Trophoblast cell (in vitro differentiated cells and primary cell): ENCODE data around the gene CACNA2D2.

Experiments
- DNase-seq, 2 donors: peaks; one replicate each; pipeline ENCODE4 v3.0.0-alpha.2; 2016
- H2AFZ ChIP-seq: 2 replicates; pipeline ENCODE4 v1.6.1; 2013; ENCODE audit warnings: low read length, moderate library complexity, mild to moderate bottlenecking; ENCODE audit not compliant: insufficient read depth, poor library complexity
- H2AK5ac ChIP-seq: 2 replicates; pipeline ENCODE4 v1.6.1; 2013; ENCODE audit warnings: mild to moderate bottlenecking, low read length
- H2BK120ac ChIP-seq: 2 replicates; pipeline ENCODE4 v1.6.1; 2013; ENCODE audit warnings: low read length, mild to moderate bottlenecking, moderate library complexity; ENCODE audit not compliant: insufficient read depth, poor library complexity
- H2BK12ac ChIP-seq: 2 replicates; pipeline ENCODE4 v1.6.1; 2013; ENCODE audit warnings: mild to moderate bottlenecking, low read length, moderate library complexity
- H2BK5ac ChIP-seq: 2 replicates; pipeline ENCODE4 v1.6.1; 2013; ENCODE audit warnings: low read length, low read depth, moderate library complexity, mild to moderate bottlenecking; ENCODE audit not compliant: poor library complexity
- H3K14ac ChIP-seq: 2 replicates; pipeline ENCODE4 v1.6.1; 2013; ENCODE audit warnings: mild to moderate bottlenecking, low read length
- H3K18ac ChIP-seq: 2 replicates; pipeline ENCODE4 v1.6.1; 2013; ENCODE audit warnings: mild to moderate bottlenecking, low read length
- H3K23ac ChIP-seq: 2 replicates; pipeline ENCODE4 v1.6.1; 2013; ENCODE audit warnings: low read length
- H3K27ac ChIP-seq: 2 replicates; pipeline ENCODE4 v1.5.1; 2013; ENCODE audit warnings: low read depth, mild to moderate bottlenecking, inconsistent platforms, low read length, moderate library complexity
- H3K27me3 ChIP-seq: 2 replicates; pipeline ENCODE4 v1.6.1; 2013; ENCODE audit warnings: inconsistent platforms, mild to moderate bottlenecking, low read length, moderate library complexity; ENCODE audit not compliant: insufficient read depth
- H3K36me3 ChIP-seq, 2 experiments: 1 replicate in 1 of 2; 2 replicates in 1 of 2; pipeline ENCODE4 v1.6.1; 2013; ENCODE audit warnings: low read length in 2 of 2, mild to moderate bottlenecking in 2 of 2, moderate library complexity in 1 of 2; ENCODE audit not compliant: insufficient read depth in 2 of 2, control insufficient read depth in 1 of 2
- H3K4ac ChIP-seq: 2 replicates; pipeline ENCODE4 v1.6.1; 2013; ENCODE audit warnings: low read depth, mild to moderate bottlenecking, low read length, moderate library complexity
- H3K4me1 ChIP-seq, 2 experiments: 1 replicate in 1 of 2; 2 replicates in 1 of 2; pipeline ENCODE4 v1.6.1; 2013; ENCODE audit warnings: low read length in 2 of 2, mild to moderate bottlenecking in 2 of 2, moderate library complexity in 1 of 2; ENCODE audit not compliant: insufficient read depth in 2 of 2, control insufficient read depth in 1 of 2
- H3K4me2 ChIP-seq: 2 replicates; pipeline ENCODE4 v1.6.1; 2013; ENCODE audit warnings: inconsistent platforms, mild to moderate bottlenecking, low read length, moderate library complexity
- H3K4me3 ChIP-seq: 2 replicates; pipeline ENCODE4 v1.5.1; 2013; ENCODE audit warnings: mild to moderate bottlenecking, low read depth, low read length, inconsistent platforms
- H3K79me1 ChIP-seq: one replicate; pipeline ENCODE4 v1.6.1; 2013; ENCODE audit warnings: low read length
- H3K79me2 ChIP-seq: 2 replicates; pipeline ENCODE4 v1.6.1; 2013; ENCODE audit warnings: low read length, mild to moderate bottlenecking; ENCODE audit not compliant: control insufficient read depth, insufficient read depth, poor library complexity
- H3K9ac ChIP-seq: 2 replicates; pipeline ENCODE4 v1.6.1; 2013; ENCODE audit warnings: mild to moderate bottlenecking, low read length
- H3K9me3 ChIP-seq: 2 replicates; pipeline ENCODE4 v1.6.1; 2013; ENCODE audit warnings: low read depth, mild to moderate bottlenecking, control low read depth, inconsistent platforms, low read length; ENCODE audit not compliant: insufficient read depth
- H4K12ac ChIP-seq: 2 replicates; pipeline ENCODE4 v1.6.1; 2013; ENCODE audit warnings: low read depth, mild to moderate bottlenecking, low read length, moderate library complexity
- H4K8ac ChIP-seq: 2 replicates; pipeline ENCODE4 v1.6.1; 2013; ENCODE audit warnings: low read depth, mild to moderate bottlenecking, low read length, moderate library complexity
- H4K91ac ChIP-seq: one replicate; pipeline ENCODE4 v1.6.1; 2013; ENCODE audit warnings: low read depth, mild to moderate bottlenecking, low read length, moderate library complexity
- WGBS: extraction: QIAGEN DNeasy Blood & Tissue Kit; methylation state at CpG from one replicate; pipeline ENCODE4 v1.1.7; 2013; ENCODE audit warnings: missing lambda C conversion rate; ENCODE audit not compliant: insufficient read length, insufficient coverage; ENCODE audit errors: extremely low coverage; 5-methylcytosine and 5-hydroxymethylcytosine counted together

CACNA2D2 gene

DNA sequence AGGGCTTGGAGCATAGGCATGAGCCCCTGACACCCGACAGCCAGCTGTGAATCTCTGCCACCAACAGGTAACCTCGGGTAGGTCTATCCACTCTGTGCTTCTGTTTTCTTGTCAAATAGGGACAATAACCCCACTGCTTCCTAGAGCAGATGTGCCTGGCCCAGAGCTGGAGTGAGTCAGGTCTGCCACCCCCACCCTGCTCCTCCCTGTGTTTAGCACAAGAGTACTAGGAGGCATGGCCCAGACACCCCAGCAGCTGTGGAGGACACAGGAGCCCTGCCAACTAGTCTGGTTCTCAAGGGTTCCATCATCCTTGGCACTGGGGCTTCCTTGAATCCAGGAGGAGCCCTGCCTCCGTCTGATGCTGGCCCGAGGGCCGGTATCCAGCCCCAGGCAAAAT, 110.4 kb downstream of the CACNA2D2 start:
- no peak for DNase-seq
- Histone ChIP-seq H3K9ac (no peak overlapping the region), H3K27ac (no peak overlapping the region), H2BK12ac (no peak overlapping the region), H3K18ac (no peak overlapping the region), H4K12ac (no peak overlapping the region), H3K4ac (no peak overlapping the region), H3K4me2 (no peak overlapping the region), H3K79me1 (no peaks in the 10 kb centered on the region), H3K36me3 (no peaks in the 10 kb centered on the region), H2BK5ac (no peak overlapping the region), H4K91ac (no peak overlapping the region), H2AK5ac (no peak overlapping the region), H3K27me3 (no peaks in the 10 kb centered on the region), H4K8ac (no peak overlapping the region), H3K4me3 (no peak overlapping the region), H2BK120ac (no peak overlapping the region), H3K79me2 (no peaks in the 10 kb centered on the region), H3K4me1 (peaks cover 0 to 4% of the 10 kb centered on the region in 2 experiments), H3K9me3 (peaks cover 2% of the 10 kb centered on the region), H3K14ac (no peak overlapping the region), H3K23ac (no peak overlapping the region), H2AFZ (no peak overlapping the region)
- no CpG with 5 or more reads among the region's 5 CpGs for WGBS

DNA sequence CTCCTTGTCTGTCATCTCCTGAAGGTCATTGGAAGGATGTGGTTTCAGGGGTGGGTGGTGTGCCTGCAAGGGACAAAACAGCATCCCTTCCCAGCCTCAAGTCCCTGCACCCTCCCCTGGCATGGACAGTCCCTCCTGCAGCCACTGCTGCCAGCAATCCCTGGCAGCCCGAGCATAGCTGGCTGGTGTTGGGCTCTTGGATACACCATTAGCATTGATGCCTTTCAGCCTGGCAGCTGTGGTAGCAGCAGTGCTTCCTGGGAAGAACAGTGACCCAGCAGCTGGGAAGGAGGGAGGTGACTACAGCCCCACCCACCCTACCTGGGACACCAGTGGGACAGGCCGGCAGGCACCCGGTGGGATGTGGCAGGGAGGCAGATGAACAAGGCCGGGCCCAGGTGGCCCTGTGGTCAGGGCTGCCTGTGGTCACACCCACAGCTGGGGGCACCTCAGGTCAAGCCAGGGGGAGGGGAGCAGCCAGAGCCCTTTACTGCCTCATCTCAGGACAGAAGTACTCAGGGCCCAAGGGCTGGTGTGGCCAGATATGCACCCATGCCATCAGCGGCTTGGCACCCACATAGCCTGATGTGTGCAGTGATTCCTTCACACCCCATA, 111.2 kb downstream of the CACNA2D2 start:
- Histone ChIP-seq H3K18ac (no peak overlapping the region), H3K79me2 (no peaks in the 10 kb centered on the region), H3K36me3 (no peaks in the 10 kb centered on the region), H3K4me2 (no peak overlapping the region), H2AK5ac (no peak overlapping the region), H4K12ac (no peak overlapping the region), H3K9me3 (peaks cover 2% of the 10 kb centered on the region), H3K14ac (no peak overlapping the region), H2BK12ac (no peak overlapping the region), H3K9ac (no peak overlapping the region), H3K27me3 (no peaks in the 10 kb centered on the region), H3K4me3 (no peak overlapping the region), H4K8ac (no peak overlapping the region), H2AFZ (no peak overlapping the region), H2BK120ac (no peak overlapping the region), H3K79me1 (no peaks in the 10 kb centered on the region), H3K4ac (no peak overlapping the region), H2BK5ac (no peak overlapping the region), H4K91ac (no peak overlapping the region), H3K27ac (no peak overlapping the region), H3K4me1 (peaks cover 0 to 4% of the 10 kb centered on the region in 2 experiments), H3K23ac (no peak overlapping the region)
- no CpG with 5 or more reads among the region's 5 CpGs for WGBS
- no peak for DNase-seq

- H2BK5ac ChIP-seq = no peak overlapping the region
- no peaks in the 10 kb centered on the region for H3K79me1 ChIP-seq
- H4K12ac ChIP-seq = no peak overlapping the region
- H2AFZ ChIP-seq = no peak overlapping the region
- no CpG with 5 or more reads among the region's 12 CpGs for WGBS
- H3K4me1 ChIP-seq = peaks cover 0 to 4% of the 10 kb centered on the region in 2 experiments
- H4K91ac ChIP-seq = no peak overlapping the region
- H3K27ac ChIP-seq = no peak overlapping the region
- H3K9ac ChIP-seq = no peak overlapping the region
- no peak overlapping the region for H3K4ac ChIP-seq
- H3K23ac ChIP-seq = no peak overlapping the region
- H3K27me3 ChIP-seq = no peaks in the 10 kb centered on the region
- no peak overlapping the region for H3K14ac ChIP-seq
- H3K79me2 ChIP-seq = no peaks in the 10 kb centered on the region
- no peak overlapping the region for H3K4me3 ChIP-seq
- no peak overlapping the region for H2BK120ac ChIP-seq
- no peak overlapping the region for H3K18ac ChIP-seq
- H3K36me3 ChIP-seq = no peaks in the 10 kb centered on the region
- H3K4me2 ChIP-seq = no peak overlapping the region
- no peak overlapping the region for H2AK5ac ChIP-seq
- no peak for DNase-seq
- H2BK12ac ChIP-seq = no peak overlapping the region
- no peaks in the 10 kb centered on the region for H3K9me3 ChIP-seq
- H4K8ac ChIP-seq = no peak overlapping the region
Measured at GRCh38 chr3:50390508-50391224, 112.8 kb downstream of the CACNA2D2 start.

DNA sequence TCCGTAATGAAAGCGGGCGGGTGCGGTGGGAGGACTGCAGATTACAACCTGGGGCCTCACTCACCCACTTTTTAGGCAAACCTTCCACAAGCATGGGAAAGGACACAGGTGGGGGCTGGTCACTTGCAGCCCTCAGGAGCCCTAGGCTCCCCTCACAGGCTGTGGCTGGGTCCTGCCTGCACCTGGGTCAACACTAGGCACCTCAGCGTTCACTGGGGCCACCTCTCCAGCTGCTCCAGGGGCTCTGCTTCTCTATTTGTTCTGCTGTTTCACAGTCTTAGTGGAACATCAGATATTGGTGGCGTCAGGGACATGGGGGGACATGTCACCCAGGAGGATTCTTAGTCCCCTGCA, 114.0 kb downstream of the CACNA2D2 start:
- no peak overlapping the region for H4K91ac ChIP-seq

More for the DNA sequence above, 114.0 kb downstream of the CACNA2D2 start:
- no peak overlapping the region for H2BK120ac ChIP-seq
- no peak overlapping the region for H3K4me2 ChIP-seq
- no peak overlapping the region for H3K4ac ChIP-seq
- no peaks in the 10 kb centered on the region for H3K27me3 ChIP-seq
- no peaks in the 10 kb centered on the region for H3K36me3 ChIP-seq
- no peak overlapping the region for H3K4me3 ChIP-seq
- no peaks in the 10 kb centered on the region for H3K9me3 ChIP-seq
- peaks cover 0 to 4% of the 10 kb centered on the region in 2 experiments for H3K4me1 ChIP-seq
- DNase-seq = no peak
- no peak overlapping the region for H3K9ac ChIP-seq
- H4K12ac ChIP-seq = no peak overlapping the region
- no peak overlapping the region for H2AFZ ChIP-seq
- no peaks in the 10 kb centered on the region for H3K79me1 ChIP-seq
- no peak overlapping the region for H2AK5ac ChIP-seq
- H3K14ac ChIP-seq = no peak overlapping the region
- no peak overlapping the region for H2BK12ac ChIP-seq
- WGBS = no CpG with 5 or more reads among the region's 6 CpGs
- H3K18ac ChIP-seq = no peak overlapping the region
- no peak overlapping the region for H3K27ac ChIP-seq
- no peak overlapping the region for H2BK5ac ChIP-seq
- H3K79me2 ChIP-seq = no peaks in the 10 kb centered on the region
- H4K8ac ChIP-seq = no peak overlapping the region
- no peak overlapping the region for H3K23ac ChIP-seq
